HT-29 (cell line): ENCODE data around the gene FAM120AOS. TPM values are rescaled to one million over a fixed set of nuclear protein-coding genes. Genes with fewer than 3 reads are reported as not detected.

Source experiments
- DNase-seq: peaks from one replicate; pipeline ENCODE4 v3.0.0-alpha.2; 2015; ENCODE audit warnings: low spot score
- total RNA-seq: library from RNA; depleted of rRNA; stranded (reverse); fragments of >200 nt; shearing (Covaris generic); gene quantifications from 2 replicates; pipeline ENCODE4 v1.2.3, GENCODE V29; 2014; rRNA removed

FAM120AOS gene
- total RNA-seq = 41.3 and 51.0 TPM in 2 replicates

DNA sequence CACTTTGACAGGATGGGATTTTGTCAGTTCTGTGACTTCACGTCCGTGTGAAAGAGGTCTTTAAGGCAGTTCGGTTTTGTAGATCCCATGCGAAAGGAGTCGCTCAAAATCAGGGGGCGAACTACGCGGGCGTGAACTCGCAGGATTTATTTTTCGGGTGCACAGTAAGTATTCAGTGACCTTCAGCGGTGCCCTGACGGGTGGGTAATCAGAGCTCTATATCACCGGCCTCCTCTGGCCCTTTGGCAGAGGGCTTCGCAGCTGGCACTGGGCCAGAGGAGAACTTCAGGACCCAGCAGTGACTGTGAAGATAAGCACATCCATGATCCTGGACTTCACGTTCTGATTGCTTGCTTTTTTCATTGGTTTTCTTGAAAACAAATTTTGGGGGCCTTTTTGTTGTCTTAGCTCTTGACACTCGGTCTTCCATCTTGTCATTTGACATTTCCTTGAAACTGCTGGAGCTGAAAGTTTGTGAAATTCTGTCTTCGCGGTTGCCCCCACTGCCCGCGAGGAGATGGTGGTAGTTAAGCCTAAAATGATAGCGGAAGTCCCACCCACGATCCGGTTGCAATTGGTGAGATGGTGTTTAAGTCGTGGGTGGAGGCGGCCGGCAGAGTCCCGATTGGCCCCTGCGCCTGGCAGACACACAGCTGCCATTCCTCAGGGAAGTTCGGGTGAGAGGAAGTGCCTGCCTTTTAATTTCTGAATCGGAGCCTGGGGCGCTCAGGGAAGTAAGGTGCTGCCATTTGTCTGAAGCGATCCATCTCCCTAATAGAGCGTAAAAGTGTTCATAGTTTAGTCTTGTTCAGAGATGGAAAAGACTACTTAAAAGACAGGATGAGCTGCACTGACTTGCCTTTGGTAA lies at the start of gene FAM120AOS:
FAM120AOS (minus strand) TSS at position 535 of the 868 bp plus-strand sequence. CDS start 872 bp downstream, outside the sequence.
- peak; percentile 96 for DNase-seq

DNA sequence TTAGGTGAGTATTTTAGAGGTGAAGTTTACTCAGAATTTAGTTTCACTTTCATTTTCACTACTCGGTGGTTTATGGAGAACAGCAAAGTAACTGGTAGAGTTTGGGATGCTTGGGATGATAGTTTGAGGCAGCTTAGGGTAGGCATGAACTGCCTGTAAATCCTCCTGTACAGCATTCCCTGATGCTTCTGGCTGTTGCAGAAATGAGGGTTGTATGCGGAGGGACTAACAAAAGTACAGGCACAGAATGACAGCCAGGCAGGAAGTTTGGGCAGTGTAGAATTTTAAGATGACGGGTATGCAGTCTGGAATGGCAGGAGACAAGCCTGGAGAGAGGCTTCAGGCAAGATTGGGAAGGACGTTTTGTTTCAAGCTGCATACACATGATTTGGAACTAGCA lies 48.0 kb upstream of the FAM120AOS start:
- DNase-seq = no peak

DNA sequence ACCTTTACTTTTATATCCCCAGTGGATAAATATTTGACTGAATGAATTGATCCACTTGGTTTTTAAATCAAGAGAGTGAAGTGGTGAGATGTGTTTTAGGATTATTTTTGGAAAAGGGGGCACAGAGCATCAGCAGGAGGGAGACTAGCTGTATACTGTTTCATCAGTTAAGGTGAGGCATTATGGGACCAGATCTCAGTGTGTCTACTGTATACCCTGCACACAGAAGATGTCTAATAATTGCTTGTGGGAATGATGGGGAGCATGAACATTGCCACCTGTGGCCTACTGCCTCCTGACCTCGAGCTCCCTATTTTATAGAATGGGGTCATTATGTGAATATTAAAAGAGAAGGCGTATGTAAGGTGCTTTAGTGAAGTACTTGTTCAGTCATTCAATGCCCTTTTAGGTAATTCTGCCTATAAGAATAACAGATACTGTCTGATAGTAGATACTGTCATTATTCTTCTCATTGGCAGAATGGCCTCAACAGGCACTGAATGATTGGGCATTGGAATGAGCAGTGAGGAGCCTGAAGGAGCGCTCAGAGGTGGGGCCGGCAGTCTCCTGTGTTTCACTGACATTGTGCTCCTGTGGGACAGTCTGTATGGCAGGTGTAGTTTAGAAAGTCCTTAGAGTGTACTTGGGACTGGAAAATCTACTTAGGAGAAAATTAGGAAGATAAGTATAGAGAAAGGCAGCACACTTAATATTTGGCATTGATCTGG lies 47.4 kb upstream of the FAM120AOS start:
- DNase-seq = no peak

DNA sequence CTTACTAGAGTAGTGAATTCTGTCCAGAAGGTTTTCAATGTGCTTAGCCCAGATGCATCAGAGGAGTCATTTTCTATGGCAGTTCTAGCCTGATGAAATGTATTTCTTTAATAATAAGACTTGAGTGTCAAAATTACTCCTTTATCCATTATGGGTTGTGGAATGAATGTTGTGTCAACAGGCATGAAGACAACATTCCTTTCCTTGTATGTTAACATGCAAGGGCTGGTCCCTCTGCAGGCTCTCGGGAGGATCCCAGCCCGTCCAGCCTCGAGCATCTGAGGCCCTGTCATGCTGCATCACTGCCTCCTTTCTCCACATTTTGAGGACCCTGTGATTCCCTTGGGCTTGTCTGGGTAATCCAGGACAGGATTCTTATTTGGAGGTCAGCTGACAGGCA lies 42.9 kb upstream of the FAM120AOS start:
- no peak for DNase-seq

DNA sequence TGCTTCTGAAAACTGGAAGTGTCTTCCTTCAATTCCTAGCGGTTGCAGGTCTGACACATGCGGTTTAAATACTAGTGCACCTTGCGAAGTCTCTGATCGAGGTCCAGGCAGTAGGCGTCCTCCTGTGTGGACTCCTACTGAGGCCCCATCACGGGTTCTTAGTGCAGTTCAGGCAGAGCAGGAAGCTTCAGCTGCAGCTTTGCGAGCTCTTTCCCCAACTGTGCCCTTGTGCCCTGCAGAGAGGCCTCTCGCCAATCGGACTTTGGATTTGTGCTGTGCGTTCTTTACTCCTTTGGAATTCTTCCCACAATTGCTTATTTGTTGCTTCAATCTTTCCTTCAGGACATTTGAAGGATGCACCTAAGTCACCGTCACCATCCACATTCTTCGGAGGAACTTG lies 40.6 kb upstream of the FAM120AOS start:
- no peak for DNase-seq

DNA sequence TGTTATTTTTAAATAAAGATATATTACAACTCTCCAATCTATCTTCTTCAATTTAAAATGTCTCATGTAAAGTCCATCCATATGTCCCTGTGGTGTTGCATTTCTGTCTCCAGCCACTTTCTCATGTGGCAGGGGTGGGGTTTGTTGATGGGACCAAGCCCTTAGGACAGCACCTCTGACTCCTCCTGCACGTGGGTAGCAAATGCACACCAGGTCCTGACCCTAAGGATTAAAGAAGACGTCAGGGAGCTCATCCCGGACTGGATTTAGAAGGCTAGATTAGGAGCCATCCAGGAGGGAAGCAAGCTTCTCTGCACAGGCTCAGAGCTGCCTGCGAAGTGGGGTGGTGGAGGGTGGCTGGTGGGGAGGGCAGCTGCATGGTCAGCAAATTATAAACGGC lies 38.9 kb upstream of the FAM120AOS start:
- no peak for DNase-seq

DNA sequence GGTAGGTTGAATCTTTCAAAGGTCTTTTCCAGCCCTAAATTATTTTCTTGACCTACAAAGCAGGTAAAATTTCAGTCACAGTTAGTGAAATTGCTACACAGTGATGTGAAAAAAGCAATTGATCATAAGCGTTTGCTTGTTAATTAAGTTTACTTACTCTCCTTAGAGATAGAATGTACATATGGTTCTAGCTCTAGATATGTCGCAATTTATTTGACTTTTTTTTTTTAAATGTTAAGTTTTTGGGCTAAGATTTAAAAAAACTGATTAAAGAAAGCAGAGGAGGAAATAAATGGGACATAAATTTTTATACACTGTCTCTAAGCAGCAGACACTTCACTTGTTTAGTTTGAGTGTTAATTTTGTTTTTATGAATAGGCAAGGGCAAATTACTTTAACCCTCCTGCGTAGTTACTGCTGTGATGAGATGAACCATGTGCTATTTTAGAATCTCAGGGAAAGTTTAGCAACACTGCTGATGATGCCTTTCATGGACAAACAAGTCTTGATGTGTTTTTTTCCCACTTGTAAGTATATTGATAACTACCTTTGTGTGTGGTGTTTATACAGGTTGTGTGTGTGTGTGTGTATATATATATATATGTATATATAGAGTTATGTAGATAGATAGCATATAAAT lies 38.3 kb upstream of the FAM120AOS start:
- DNase-seq = no peak

DNA sequence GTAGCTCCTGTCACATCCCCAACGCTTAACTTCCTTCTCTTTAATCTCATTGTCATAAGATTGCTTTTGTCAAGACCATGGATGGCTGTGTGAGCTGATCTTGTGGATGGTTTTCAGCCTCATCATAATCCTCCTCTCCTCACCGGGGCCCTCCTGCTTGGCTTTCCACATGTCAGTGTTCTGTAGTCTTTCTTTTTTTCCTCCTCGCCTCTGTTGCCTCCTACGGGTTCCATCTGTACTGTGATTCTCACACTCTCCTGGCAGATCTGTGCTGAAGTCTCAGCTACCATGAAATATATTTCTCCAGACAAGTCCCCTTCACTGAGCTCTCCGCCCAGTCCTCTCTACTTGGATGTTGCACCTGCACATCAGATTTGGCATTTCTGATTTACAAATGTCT lies 34.9 kb upstream of the FAM120AOS start:
- DNase-seq = no peak

DNA sequence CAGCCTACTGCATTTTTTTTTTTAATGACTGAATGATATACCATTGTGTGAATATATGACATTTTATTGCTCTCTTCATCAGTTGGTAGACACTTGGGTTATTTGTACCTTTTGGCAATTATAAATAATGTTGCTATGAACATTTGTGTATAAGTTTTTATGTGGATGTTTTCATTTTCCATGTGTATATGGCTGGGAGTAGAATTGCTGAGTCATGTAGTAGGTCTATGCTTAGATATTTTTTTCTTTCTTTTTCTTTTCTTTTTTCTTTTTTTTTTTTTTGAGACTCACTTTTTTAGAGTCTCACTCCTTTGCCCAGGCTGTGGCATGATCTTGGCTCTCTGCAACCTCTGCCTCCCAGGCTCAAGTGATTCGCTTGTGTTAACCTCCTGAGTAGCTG lies 32.9 kb upstream of the FAM120AOS start:
- no peak for DNase-seq

DNA sequence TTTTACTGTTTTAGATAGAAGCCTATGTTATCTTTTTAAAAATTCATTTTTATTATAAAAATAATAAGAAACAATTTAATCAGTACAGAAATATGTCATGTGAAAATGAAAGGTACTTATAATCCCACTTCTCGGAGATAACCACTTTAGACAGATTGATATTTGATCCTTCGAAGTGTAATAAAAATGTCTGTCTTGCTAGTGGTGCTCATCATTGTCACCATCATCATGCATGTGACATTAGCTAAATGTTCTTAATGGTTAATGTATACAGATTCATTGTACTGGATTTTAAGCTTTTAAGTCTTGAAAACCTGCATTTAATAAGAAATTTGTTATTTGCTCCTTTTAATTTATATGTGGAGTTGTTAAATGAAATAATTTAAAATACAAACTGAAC lies 30.1 kb upstream of the FAM120AOS start:
- no peak for DNase-seq

DNA sequence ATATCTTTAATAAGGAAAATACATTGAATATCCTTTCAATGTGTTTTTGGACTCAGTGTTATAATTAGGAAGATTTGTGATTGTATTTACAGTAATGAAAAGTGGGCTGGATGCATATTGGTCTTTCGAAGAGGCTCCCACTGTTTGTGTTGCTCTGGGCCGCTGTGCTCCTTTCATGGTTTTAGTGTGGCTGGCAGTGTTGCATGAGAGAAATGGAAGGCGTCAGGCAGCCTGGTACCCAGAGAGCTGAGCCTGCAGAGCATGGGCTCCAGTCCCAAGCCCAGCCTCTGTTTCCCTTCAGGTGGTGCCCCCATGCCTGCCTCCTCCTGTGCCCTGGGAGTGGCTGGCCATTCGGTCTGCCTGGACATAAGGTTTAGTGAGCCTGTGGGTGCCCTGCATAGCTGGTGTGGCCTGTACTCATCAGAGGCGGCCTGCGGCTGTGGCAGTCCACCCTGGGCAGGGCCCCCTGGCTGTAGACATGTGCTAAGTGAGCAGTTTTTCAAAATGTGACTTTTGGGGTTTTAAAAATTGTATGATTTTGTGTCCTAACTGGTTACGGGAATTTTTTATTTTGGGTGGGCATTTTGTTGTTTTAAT lies 27.4 kb upstream of the FAM120AOS start:
- DNase-seq = no peak

DNA sequence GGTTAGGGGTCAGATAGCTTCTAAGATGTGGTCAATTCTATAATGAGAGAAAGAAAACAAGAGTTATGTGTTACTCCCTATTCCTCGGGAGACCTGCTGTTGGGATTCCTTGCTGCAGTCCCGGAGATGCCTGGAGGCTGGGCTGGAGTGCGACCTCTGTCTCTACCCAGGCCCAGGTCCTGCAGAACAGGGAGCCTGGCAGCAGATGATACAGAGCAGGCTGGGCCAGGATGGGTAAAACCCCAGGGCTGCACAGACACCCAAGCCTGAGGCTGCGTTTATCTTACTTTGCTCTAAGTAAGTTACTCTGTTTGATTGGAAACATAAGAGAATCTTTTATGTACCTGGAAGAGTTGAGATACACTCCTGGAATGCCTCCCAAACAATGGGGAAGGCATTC lies 26.9 kb upstream of the FAM120AOS start:
- no peak for DNase-seq

DNA sequence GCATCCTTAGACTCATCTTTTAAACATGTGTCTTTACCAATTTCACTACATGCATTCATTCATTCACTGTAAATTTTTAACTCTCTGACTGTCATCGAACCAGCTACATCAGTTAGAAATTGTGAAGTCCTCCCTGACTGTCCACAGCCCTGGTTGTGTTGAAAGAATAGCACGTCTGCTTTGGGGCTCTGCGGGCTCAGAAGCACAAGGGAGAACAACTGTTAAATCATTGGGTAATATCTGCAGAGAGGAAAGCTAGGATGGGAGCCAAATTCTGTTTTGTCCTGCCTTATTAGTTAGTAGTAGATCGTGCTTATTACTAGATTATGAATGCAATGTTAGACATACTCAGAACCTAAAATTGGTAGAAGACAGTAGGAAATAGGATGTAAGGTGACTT lies 26.3 kb upstream of the FAM120AOS start:
- DNase-seq = no peak

DNA sequence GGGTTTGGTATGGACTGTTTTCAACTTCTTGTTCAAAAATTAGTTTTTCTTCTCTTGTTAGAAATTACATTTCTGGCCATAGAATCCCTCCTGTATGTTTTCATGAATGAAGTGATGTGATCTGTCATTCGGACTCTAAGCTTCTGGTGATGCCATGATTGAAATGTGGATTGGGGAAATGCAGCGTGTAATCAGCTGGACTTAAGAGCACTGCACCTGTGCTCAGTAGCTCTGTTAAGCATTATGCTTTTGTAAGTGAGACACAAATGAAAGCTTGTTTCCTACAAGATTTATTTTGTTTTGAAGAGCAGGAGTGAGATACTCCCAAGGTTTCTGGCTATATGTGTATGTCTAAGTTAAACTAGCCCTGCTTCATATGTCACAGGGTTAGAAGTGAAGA lies 24.0 kb upstream of the FAM120AOS start:
- no peak for DNase-seq

DNA sequence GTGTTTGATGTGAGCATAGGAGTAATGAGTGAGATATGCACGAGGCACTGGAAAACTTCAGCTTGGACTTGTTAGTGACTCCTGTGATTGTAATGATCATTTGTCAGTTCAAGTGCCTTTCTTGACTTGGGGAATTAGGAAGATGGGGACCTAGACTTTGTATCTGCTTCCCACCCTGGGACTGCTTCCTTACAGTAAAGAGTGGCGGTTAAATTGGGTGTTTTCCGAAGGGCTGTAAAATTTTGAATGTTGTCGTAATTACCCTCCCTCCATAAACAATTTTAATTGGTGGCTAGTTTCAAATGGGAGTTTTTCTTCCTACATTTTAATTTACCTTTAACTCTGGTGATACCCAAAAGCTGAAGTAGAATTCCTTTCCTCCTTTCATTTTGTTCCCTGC lies 23.5 kb upstream of the FAM120AOS start:
- no peak for DNase-seq

DNA sequence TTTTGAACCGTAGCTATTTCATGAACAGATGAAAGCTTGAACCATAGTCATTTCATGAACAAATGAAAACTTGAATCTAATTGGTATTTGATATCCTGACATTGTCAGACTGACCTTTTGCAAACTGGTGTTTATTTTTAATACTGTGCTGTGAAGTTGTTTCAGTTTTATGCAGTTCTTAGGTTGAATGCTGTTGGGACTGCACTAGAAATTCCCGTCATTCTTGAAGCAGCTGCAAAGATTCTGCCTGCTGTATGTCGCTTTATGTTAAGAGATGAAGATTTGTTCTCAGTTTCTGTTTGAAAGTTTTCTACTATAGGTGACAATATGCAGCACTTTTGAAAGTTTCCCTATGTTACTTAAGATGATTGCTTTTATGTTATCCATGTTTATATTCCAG lies 22.5 kb upstream of the FAM120AOS start:
- DNase-seq = no peak

DNA sequence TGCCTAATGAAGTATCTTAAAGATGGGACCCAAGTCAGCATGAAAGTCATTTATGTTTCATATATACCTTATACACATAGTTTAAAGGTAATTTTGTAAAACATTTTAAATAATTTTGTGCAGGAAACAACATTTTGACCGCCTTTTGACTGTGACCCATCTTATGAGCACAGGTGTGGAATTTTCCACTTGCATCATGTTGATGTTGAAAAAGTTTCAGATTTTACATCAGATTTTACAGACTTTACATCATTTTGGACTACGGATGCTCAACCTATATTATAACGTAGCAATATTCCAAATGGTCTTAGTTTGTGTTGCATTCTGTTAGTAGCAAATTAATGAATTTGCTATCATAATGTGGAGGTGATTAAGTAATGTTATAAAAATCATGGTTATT lies 21.7 kb upstream of the FAM120AOS start:
- DNase-seq = no peak

DNA sequence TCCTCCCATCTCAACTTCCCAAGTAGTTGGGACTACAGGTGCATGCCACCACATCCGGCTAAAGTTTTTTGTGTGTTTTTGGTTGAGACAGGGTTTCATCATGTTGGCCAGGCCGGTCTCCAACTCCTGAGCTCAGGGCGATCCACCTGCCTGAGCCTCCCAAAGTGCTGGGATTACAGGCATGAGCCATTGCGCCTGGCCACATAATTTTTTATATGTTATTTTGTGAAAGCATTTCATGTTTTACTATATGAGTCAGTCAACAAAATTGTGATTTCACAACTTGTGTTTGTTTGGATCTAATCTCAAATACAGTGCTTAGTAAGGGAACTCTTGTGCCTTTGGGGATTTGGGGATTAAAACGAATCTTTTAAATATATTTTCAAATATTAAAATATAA lies 20.0 kb upstream of the FAM120AOS start:
- DNase-seq = no peak

DNA sequence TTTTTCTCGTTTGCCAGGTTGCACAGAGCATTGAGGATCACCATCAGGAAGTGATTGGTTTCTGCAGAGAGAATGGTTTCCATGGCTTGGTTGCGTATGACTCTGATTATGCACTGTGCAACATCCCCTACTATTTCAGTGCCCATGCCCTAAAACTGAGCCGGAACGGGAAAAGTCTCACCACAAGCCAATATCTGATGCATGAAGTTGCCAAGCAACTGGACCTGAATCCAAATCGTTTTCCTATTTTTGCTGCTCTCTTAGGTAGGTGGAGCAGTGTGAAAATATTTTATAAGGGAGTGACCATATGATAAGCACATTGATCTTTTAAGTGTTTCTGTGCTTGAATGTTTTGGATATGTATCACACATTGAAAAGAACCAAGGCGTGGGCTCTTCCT lies 17.7 kb upstream of the FAM120AOS start:
- DNase-seq = no peak

DNA sequence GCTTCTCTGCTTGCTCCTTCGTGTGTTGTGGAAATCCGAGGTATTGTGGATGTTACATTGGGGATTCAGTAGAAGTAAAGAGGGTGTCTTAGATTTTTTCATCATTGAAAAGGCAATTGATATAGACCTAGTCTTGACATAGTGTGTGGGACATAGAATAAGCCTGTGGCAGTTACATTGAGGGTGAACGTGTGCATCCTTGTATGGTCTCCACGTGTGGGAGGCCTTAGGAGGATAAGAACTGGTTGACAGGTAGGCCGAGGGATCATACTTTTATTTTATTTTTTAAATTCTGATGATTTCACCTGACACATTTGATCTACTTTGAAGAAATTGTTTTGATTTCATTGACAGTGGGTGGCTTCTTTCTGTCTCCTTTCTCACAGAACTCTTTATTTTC lies 17.0 kb upstream of the FAM120AOS start:
- no peak for DNase-seq

DNA sequence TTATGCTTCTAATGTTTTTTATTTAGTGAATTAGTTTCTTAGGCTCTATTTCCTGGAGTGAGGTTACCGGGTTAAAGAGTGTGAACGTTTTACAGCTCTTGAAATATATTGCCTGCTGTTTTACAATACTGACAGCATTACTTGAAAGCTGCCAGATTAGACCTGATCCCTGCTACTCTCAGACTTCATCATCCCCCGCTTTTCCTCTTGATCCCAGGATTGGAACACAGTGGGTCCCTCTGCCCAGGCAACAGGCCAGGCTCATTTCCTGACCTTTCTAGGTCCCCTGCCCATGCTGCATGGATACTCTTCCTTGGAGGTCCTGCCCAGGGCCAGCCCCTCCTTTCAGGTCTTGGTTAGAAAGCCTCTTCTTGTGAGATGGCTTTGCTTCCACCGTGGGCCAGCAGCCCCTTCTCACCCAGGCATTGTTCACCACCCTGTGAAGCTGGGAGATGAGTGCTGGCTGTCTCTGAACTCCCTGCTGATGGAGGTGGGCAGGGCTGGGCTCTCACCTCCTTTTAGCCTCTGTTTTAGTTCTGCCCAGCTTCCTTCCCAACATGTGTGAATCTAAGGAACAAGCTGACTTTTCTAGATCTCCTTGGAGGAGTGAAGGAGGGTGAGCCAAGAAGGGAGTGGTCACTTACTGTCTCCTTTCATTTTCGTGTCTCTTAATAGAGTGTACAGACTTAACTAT lies 15.5 kb upstream of the FAM120AOS start:
- DNase-seq = no peak
